ENCODE results near the gene COL6A1.

COL6A1 gene

DNA sequence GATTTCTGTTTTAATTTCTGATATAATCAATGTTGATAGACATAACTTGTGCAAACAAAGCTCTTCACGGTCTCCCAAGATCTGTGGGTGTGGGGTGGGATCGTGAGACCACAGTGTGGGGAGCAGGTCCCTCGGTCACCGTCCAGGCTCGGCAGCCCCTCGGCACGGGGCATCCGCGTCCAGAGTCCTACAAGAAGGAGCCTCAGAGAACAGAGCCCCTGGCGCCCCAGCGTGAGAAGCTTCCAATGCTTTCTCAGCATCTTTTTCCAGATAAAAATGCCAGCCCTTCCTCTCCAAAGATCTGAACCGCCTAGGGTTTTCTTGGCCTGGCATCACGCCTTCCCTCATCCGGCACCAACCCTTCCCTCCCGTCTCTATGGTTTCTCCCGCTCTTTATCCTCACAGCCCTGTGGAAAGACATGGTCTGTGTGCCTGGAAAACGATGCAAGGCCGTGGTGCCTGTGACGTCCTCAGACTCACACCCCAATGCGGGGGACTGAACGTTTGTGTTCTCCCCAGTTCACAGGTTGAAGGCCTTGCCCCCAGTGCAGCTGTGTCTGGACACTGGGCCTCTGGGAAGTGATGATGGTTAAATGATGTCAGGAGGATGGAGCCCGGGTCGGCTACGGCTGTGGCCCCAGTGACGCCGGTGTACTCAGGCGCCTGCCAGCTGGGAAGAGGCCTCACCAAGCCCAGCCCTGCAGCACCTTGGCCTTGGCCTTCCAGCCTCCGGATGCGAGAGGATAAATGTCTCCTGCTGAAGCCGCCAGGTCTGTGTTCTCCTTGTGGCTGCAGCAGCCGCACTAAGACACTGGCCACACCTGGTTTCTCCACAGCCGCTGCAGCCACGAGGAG is 70.5 kb downstream of the COL6A1 start:
- no peak for DNase-seq

GRCh38 chr21:46052703-46053651 is 71.4 kb downstream of the COL6A1 start:
- no peak for DNase-seq

DNA sequence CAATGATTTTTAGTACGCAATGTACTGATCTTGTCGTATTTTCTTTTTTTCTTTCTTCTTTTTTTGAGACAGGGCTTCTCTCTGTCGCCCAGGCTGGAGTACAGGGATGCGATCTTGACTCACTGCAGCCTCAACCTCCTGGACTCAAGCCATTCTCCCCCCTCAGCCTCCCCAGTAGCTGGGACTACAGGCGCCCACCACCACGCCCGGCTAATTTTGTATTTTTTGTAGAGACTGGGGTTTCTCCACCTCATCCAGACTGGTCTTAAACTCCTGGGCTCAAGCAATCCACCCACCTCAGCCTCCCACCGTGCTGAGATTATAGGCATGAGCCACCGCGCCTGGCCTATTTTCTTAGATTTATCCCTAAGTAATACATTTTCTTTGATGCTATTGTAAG is 72.5 kb downstream of the COL6A1 start:
- no peak for DNase-seq

GRCh38 chr21:46054451-46054881 is 72.9 kb downstream of the COL6A1 start:
- no peak for DNase-seq
